BLaER1 (cell line): ENCODE data around the gene ARID1B.

Experiments
- H3K27ac ChIP-seq: shearing (Covaris generic); formaldehyde crosslinking; 2 replicates; pipeline ENCODE4 v1.8.1; 2022
- H3K27me3 ChIP-seq: shearing (Covaris generic); formaldehyde crosslinking; 2 replicates; pipeline ENCODE4 v1.8.1; 2022
- H3K36me3 ChIP-seq: shearing (Covaris generic); formaldehyde crosslinking; 2 replicates; pipeline ENCODE4 v1.8.1; 2022
- H3K4me1 ChIP-seq: shearing (Covaris generic); formaldehyde crosslinking; 2 replicates; pipeline ENCODE4 v1.8.1; 2022
- H3K4me2 ChIP-seq: shearing (Covaris generic); formaldehyde crosslinking; 2 replicates; pipeline ENCODE4 v1.8.1; 2022
- H3K4me3 ChIP-seq: shearing (Covaris generic); formaldehyde crosslinking; 2 replicates; pipeline ENCODE4 v1.8.1; 2022
- H3K9ac ChIP-seq: shearing (Covaris generic); formaldehyde crosslinking; 2 replicates; pipeline ENCODE4 v1.8.1; 2022
- H3K9me3 ChIP-seq: shearing (Covaris generic); formaldehyde crosslinking; 2 replicates; pipeline ENCODE4 v1.8.1; 2022
- H4K20me1 ChIP-seq: shearing (Covaris generic); formaldehyde crosslinking; 2 replicates; pipeline ENCODE4 v1.8.1; 2022
- Cebpa-rat ChIP-seq: shearing (Covaris generic); IDR thresholded peaks from 2 replicates; pipeline ENCODE4 v1.8.1; 2022

The ARID1B gene

GRCh38 chr6:156790711-156791319, 13.6 kb downstream of the ARID1B start:
- peaks cover 84% of the 10 kb centered on the region for H3K4me1 ChIP-seq
- no peaks in the 10 kb centered on the region for H3K27me3 ChIP-seq
- H4K20me1 ChIP-seq, result peaks cover 100% of the 10 kb centered on the region
- H3K9ac ChIP-seq, result no peak overlapping the region
- no peaks in the 10 kb centered on the region for H3K9me3 ChIP-seq
- no peak overlapping the region for H3K27ac ChIP-seq
- peaks cover 17% of the 10 kb centered on the region for H3K36me3 ChIP-seq
- peak overlapping the region; percentile 58 for H3K4me2 ChIP-seq
- no peak for TF ChIP-seq Cebpa-rat
- no peak overlapping the region for H3K4me3 ChIP-seq

- H4K20me1 ChIP-seq, result peaks cover 100% of the 10 kb centered on the region
- H3K27me3 ChIP-seq, result no peaks in the 10 kb centered on the region
- H3K36me3 ChIP-seq, result peaks cover 23% of the 10 kb centered on the region
- no peak for TF ChIP-seq Cebpa-rat
- H3K4me2 ChIP-seq, result peak overlapping the region; percentile 58
- no peaks in the 10 kb centered on the region for H3K9me3 ChIP-seq
- no peak overlapping the region for H3K9ac ChIP-seq
- no peak overlapping the region for H3K4me3 ChIP-seq
- H3K4me1 ChIP-seq, result peaks cover 84% of the 10 kb centered on the region
- H3K27ac ChIP-seq, result no peak overlapping the region
Measured at GRCh38 chr6:156791320-156791850, 14.2 kb downstream of the ARID1B start.

- no peak overlapping the region for H3K27ac ChIP-seq
- H3K4me1 ChIP-seq, result peaks cover 75% of the 10 kb centered on the region
- no peak overlapping the region for H3K9ac ChIP-seq
- no peaks in the 10 kb centered on the region for H3K9me3 ChIP-seq
- no peak for TF ChIP-seq Cebpa-rat
- H4K20me1 ChIP-seq, result peaks cover 100% of the 10 kb centered on the region
- H3K27me3 ChIP-seq, result no peaks in the 10 kb centered on the region
- H3K4me3 ChIP-seq, result no peak overlapping the region
- peak overlapping the region; percentile 23 for H3K4me2 ChIP-seq
- peaks cover 30% of the 10 kb centered on the region for H3K36me3 ChIP-seq
Measured at GRCh38 chr6:156793200-156793599, 16.0 kb downstream of the ARID1B start.

GRCh38 chr6:156794546-156795354, 17.6 kb downstream of the ARID1B start:
- Histone ChIP-seq H3K4me1 (peaks cover 59% of the 10 kb centered on the region), H3K27ac (no peak overlapping the region), H3K9ac (no peak overlapping the region), H3K27me3 (no peaks in the 10 kb centered on the region), H4K20me1 (peaks cover 100% of the 10 kb centered on the region), H3K9me3 (no peaks in the 10 kb centered on the region), H3K4me2 (no peak overlapping the region), H3K4me3 (no peak overlapping the region), H3K36me3 (peaks cover 42% of the 10 kb centered on the region)
- no peak for TF ChIP-seq Cebpa-rat

- Histone ChIP-seq H4K20me1 (peaks cover 100% of the 10 kb centered on the region), H3K27me3 (no peaks in the 10 kb centered on the region), H3K4me1 (peaks cover 49% of the 10 kb centered on the region), H3K9ac (no peak overlapping the region), H3K4me2 (peak overlapping the region; percentile 9; the same call in 1 of the 2 replicates), H3K9me3 (no peaks in the 10 kb centered on the region), H3K4me3 (no peak overlapping the region), H3K36me3 (peaks cover 53% of the 10 kb centered on the region), H3K27ac (no peak overlapping the region)
- no peak for TF ChIP-seq Cebpa-rat
Measured at GRCh38 chr6:156795825-156796224, 18.6 kb downstream of the ARID1B start.

- no peak overlapping the region for H3K27ac ChIP-seq
- no peak overlapping the region for H3K4me3 ChIP-seq
- H4K20me1 ChIP-seq, result peaks cover 100% of the 10 kb centered on the region
- no peak for TF ChIP-seq Cebpa-rat
- H3K9ac ChIP-seq, result no peak overlapping the region
- H3K4me2 ChIP-seq, result no peak overlapping the region
- peaks cover 53% of the 10 kb centered on the region for H3K36me3 ChIP-seq
- H3K9me3 ChIP-seq, result no peaks in the 10 kb centered on the region
- peaks cover 48% of the 10 kb centered on the region for H3K4me1 ChIP-seq
- H3K27me3 ChIP-seq, result no peaks in the 10 kb centered on the region
Measured at GRCh38 chr6:156796627-156797026, 19.4 kb downstream of the ARID1B start.

- Histone ChIP-seq H3K4me1 (peaks cover 46% of the 10 kb centered on the region), H3K36me3 (peaks cover 50% of the 10 kb centered on the region), H3K9ac (no peak overlapping the region), H3K9me3 (no peaks in the 10 kb centered on the region), H3K27ac (no peak overlapping the region), H3K4me2 (no peak overlapping the region), H3K4me3 (no peak overlapping the region), H3K27me3 (no peaks in the 10 kb centered on the region), H4K20me1 (peaks cover 100% of the 10 kb centered on the region)
- no peak for TF ChIP-seq Cebpa-rat
Measured at GRCh38 chr6:156797901-156798735, 20.9 kb downstream of the ARID1B start.

GRCh38 chr6:156801712-156802111, 24.5 kb downstream of the ARID1B start:
- peaks cover 100% of the 10 kb centered on the region for H4K20me1 ChIP-seq
- H3K27ac ChIP-seq, result no peak overlapping the region
- peaks cover 13% of the 10 kb centered on the region; the same call in 1 of the 2 replicates for H3K4me1 ChIP-seq
- H3K36me3 ChIP-seq, result peaks cover 57% of the 10 kb centered on the region
- H3K27me3 ChIP-seq, result no peaks in the 10 kb centered on the region
- no peak overlapping the region for H3K4me3 ChIP-seq
- no peaks in the 10 kb centered on the region; the same call in 1 of the 2 replicates for H3K9me3 ChIP-seq
- H3K9ac ChIP-seq, result no peak overlapping the region
- H3K4me2 ChIP-seq, result no peak overlapping the region
- no peak for TF ChIP-seq Cebpa-rat

- H3K36me3 ChIP-seq, result peaks cover 43% of the 10 kb centered on the region
- peaks cover 100% of the 10 kb centered on the region for H4K20me1 ChIP-seq
- H3K9ac ChIP-seq, result no peak overlapping the region
- H3K4me3 ChIP-seq, result no peak overlapping the region
- no peak for TF ChIP-seq Cebpa-rat
- H3K9me3 ChIP-seq, result no peaks in the 10 kb centered on the region; the same call in 1 of the 2 replicates
- peaks cover 21% of the 10 kb centered on the region for H3K4me1 ChIP-seq
- no peak overlapping the region for H3K27ac ChIP-seq
- H3K27me3 ChIP-seq, result no peaks in the 10 kb centered on the region
- H3K4me2 ChIP-seq, result no peak overlapping the region
Measured at GRCh38 chr6:156803353-156803752, 26.2 kb downstream of the ARID1B start.
